ENCODE data around the gene RUFY3. TPM values are rescaled to one million over a fixed set of nuclear protein-coding genes. Genes with fewer than 3 reads are reported as not detected.

The RUFY3 gene
- total and polyA plus RNA-seq, 2 experiments from 2014 or later = 18.3 to 29.2 TPM

GRCh38 chr4:70842761-70843435, 121.1 kb downstream of the RUFY3 start:
- Histone ChIP-seq H3K27ac (ENCODE audit: low read depth) (no peak overlapping the region), H3K27me3 (ENCODE audit: insufficient read depth) (no peaks in the 10 kb centered on the region), H3F3A (replicated peaks; ENCODE audit: low read depth) (no peaks in the 10 kb centered on the region), H3K79me2 (replicated peaks; ENCODE audit: insufficient read depth) (peaks cover 15% of the 10 kb centered on the region), H3K36me3 (ENCODE audit: insufficient read depth) (no peaks in the 10 kb centered on the region), H3K4me1 (ENCODE audit: insufficient read depth) (peaks cover 9% of the 10 kb centered on the region), H3K4me3 (no peak overlapping the region), H3K9me2 (ENCODE audit: insufficient read depth) (no peaks in the 10 kb centered on the region; the same call in 1 of the 2 replicates), H2AFZ (no peak overlapping the region), H3K4me2 (no peak overlapping the region), H4K20me1 (replicated peaks; ENCODE audit: insufficient read depth) (peaks cover 5% of the 10 kb centered on the region)
- H3K27me3 Mint-ChIP-seq (ENCODE audit: insufficient read depth, low read depth, poor library complexity) = peaks cover 4% of the 10 kb centered on the region
- ATAC-seq (no peak), DNase-seq (ENCODE audit: low spot score) (no peak)
- H3K4me1 Mint-ChIP-seq = peaks cover 8% of the 10 kb centered on the region
- H3K27ac Mint-ChIP-seq = no peak overlapping the region
- TF ChIP-seq, protein P1, sequence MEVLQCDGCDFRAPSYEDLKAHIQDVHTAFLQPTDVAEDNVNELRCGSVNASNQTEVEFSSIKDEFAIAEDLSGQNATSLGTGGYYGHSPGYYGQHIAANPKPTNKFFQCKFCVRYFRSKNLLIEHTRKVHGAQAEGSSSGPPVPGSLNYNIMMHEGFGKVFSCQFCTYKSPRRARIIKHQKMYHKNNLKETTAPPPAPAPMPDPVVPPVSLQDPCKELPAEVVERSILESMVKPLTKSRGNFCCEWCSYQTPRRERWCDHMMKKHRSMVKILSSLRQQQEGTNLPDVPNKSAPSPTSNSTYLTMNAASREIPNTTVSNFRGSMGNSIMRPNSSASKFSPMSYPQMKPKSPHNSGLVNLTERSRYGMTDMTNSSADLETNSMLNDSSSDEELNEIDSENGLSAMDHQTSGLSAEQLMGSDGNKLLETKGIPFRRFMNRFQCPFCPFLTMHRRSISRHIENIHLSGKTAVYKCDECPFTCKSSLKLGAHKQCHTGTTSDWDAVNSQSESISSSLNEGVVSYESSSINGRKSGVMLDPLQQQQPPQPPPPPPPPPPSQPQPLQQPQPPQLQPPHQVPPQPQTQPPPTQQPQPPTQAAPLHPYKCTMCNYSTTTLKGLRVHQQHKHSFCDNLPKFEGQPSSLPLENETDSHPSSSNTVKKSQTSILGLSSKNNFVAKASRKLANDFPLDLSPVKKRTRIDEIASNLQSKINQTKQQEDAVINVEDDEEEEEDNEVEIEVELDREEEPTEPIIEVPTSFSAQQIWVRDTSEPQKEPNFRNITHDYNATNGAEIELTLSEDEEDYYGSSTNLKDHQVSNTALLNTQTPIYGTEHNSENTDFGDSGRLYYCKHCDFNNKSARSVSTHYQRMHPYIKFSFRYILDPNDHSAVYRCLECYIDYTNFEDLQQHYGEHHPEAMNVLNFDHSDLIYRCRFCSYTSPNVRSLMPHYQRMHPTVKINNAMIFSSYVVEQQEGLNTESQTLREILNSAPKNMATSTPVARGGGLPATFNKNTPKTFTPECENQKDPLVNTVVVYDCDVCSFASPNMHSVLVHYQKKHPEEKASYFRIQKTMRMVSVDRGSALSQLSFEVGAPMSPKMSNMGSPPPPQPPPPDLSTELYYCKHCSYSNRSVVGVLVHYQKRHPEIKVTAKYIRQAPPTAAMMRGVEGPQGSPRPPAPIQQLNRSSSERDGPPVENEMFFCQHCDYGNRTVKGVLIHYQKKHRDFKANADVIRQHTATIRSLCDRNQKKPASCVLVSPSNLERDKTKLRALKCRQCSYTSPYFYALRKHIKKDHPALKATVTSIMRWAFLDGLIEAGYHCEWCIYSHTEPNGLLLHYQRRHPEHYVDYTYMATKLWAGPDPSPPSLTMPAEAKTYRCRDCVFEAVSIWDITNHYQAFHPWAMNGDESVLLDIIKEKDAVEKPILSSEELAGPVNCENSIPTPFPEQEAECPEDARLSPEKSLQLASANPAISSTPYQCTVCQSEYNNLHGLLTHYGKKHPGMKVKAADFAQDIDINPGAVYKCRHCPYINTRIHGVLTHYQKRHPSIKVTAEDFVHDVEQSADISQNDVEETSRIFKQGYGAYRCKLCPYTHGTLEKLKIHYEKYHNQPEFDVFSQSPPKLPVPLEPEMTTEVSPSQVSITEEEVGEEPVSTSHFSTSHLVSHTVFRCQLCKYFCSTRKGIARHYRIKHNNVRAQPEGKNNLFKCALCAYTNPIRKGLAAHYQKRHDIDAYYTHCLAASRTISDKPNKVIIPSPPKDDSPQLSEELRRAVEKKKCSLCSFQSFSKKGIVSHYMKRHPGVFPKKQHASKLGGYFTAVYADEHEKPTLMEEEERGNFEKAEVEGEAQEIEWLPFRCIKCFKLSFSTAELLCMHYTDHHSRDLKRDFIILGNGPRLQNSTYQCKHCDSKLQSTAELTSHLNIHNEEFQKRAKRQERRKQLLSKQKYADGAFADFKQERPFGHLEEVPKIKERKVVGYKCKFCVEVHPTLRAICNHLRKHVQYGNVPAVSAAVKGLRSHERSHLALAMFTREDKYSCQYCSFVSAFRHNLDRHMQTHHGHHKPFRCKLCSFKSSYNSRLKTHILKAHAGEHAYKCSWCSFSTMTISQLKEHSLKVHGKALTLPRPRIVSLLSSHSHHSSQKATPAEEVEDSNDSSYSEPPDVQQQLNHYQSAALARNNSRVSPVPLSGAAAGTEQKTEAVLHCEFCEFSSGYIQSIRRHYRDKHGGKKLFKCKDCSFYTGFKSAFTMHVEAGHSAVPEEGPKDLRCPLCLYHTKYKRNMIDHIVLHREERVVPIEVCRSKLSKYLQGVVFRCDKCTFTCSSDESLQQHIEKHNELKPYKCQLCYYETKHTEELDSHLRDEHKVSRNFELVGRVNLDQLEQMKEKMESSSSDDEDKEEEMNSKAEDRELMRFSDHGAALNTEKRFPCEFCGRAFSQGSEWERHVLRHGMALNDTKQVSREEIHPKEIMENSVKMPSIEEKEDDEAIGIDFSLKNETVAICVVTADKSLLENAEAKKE (CRISPR knock-in tag; IDR thresholded peaks at IDR 0.05) = no peak
- TF ChIP-seq CTCF (conservative IDR thresholded peaks at IDR 0.05; ENCODE audit: low read depth in 2 of 2) = no peak
- no peak for TF ChIP-seq EZH2phosphoT487 (IDR thresholded peaks at IDR 0.05; ENCODE audit: unreplicated experiment)
- TF ChIP-seq, protein P2, sequence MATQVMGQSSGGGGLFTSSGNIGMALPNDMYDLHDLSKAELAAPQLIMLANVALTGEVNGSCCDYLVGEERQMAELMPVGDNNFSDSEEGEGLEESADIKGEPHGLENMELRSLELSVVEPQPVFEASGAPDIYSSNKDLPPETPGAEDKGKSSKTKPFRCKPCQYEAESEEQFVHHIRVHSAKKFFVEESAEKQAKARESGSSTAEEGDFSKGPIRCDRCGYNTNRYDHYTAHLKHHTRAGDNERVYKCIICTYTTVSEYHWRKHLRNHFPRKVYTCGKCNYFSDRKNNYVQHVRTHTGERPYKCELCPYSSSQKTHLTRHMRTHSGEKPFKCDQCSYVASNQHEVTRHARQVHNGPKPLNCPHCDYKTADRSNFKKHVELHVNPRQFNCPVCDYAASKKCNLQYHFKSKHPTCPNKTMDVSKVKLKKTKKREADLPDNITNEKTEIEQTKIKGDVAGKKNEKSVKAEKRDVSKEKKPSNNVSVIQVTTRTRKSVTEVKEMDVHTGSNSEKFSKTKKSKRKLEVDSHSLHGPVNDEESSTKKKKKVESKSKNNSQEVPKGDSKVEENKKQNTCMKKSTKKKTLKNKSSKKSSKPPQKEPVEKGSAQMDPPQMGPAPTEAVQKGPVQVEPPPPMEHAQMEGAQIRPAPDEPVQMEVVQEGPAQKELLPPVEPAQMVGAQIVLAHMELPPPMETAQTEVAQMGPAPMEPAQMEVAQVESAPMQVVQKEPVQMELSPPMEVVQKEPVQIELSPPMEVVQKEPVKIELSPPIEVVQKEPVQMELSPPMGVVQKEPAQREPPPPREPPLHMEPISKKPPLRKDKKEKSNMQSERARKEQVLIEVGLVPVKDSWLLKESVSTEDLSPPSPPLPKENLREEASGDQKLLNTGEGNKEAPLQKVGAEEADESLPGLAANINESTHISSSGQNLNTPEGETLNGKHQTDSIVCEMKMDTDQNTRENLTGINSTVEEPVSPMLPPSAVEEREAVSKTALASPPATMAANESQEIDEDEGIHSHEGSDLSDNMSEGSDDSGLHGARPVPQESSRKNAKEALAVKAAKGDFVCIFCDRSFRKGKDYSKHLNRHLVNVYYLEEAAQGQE (IDR thresholded peaks at IDR 0.05; ENCODE audit: unreplicated experiment) = no peak
- no peak for TF ChIP-seq JUNB (IDR thresholded peaks at IDR 0.05; ENCODE audit: unreplicated experiment)
- no peak for TF ChIP-seq NANOG (IDR thresholded peaks at IDR 0.05; ENCODE audit: borderline replicate concordance)
- TF ChIP-seq EZH2 (IDR thresholded peaks at IDR 0.05; ENCODE audit: low read depth, unreplicated experiment) = no peak
- no peak for TF ChIP-seq ZNF114 (CRISPR knock-in tag; IDR thresholded peaks at IDR 0.05)
- no peak for TF ChIP-seq ZNF331 (CRISPR knock-in tag; IDR thresholded peaks at IDR 0.05; ENCODE audit: low read depth)
- TF ChIP-seq ETS1 (IDR thresholded peaks at IDR 0.05) = no peak
- no peak for TF ChIP-seq CREB1 (CRISPR knock-in tag; IDR thresholded peaks at IDR 0.05; ENCODE audit: low read depth)
- no peak for TF ChIP-seq POLR2AphosphoS5 (IDR thresholded peaks at IDR 0.05; ENCODE audit: low read depth)
- TF ChIP-seq STAT1 (IDR thresholded peaks at IDR 0.05; ENCODE audit: unreplicated experiment) = no peak
- peaks cover 3% of the 10 kb centered on the region; the same call in 1 of the 3 replicates for H3K36me3 Mint-ChIP-seq (ENCODE audit: low read depth)
- no peaks in the 10 kb centered on the region for H3K9me3 Mint-ChIP-seq
- no peak overlapping the region for H3K4me3 Mint-ChIP-seq

All from GM23338 (cell line).